SK-N-SH treated with all-trans-retinoic acid at 6 μM for 48 hours (cell line): Measurements from ENCODE around the gene S100A1.
A peak's percentile ranks its signal among the peaks of the same experiment; 100 is the strongest.

Experiments used
- ATAC-seq: fragments of 200-7000 bp; cut with Tn5 transposase; 3 replicates; pipeline ENCODE4 v1.9.1; 2020; ENCODE audit warnings: mild to moderate bottlenecking, moderate library complexity
- BACH2 ChIP-seq: fragments of 250-450 bp; sonication (Bioruptor Pico); IDR thresholded peaks from 2 replicates; pipeline ENCODE4 v1.9.0; 2021; ENCODE audit warnings: mild to moderate bottlenecking, borderline replicate concordance
- CSDC2 ChIP-seq: fragments of 250-450 bp; sonication (Bioruptor Pico); IDR thresholded peaks from 2 replicates; pipeline ENCODE4 v1.5.0; 2020; ENCODE audit warnings: mild to moderate bottlenecking, moderate library complexity
- ESRRG ChIP-seq: fragments of 250-450 bp; sonication (Bioruptor Pico); IDR thresholded peaks from 2 replicates; pipeline ENCODE4 v1.6.1; 2021; ENCODE audit warnings: mild to moderate bottlenecking
- GLIS3 ChIP-seq: fragments of 250-450 bp; sonication (Bioruptor Pico); IDR thresholded peaks from 2 replicates; pipeline ENCODE4 v1.5.0; 2020; ENCODE audit warnings: mild to moderate bottlenecking, moderate library complexity
- ISL1 ChIP-seq: fragments of 250-450 bp; sonication (Bioruptor Pico); IDR thresholded peaks from 2 replicates; pipeline ENCODE4 v2.1.2; 2022; ENCODE audit warnings: mild to moderate bottlenecking, moderate library complexity
- OSR1 ChIP-seq: fragments of 250-450 bp; sonication (Bioruptor Pico); IDR thresholded peaks from 2 replicates; pipeline ENCODE4 v1.8.0; 2022; ENCODE audit warnings: moderate library complexity, mild to moderate bottlenecking, inconsistent platforms
- PPARA ChIP-seq: fragments of 250-450 bp; sonication (Bioruptor Pico); IDR thresholded peaks from 2 replicates; pipeline ENCODE4 v1.5.0; 2020; ENCODE audit warnings: mild to moderate bottlenecking, borderline replicate concordance
- RARB ChIP-seq: fragments of 250-450 bp; sonication (Bioruptor Pico); IDR thresholded peaks from 2 replicates; pipeline ENCODE4 v1.8.0; 2021; ENCODE audit warnings: mild to moderate bottlenecking, moderate library complexity
- SNAI2 ChIP-seq: fragments of 250-450 bp; sonication (Bioruptor Pico); IDR thresholded peaks from 2 replicates; pipeline ENCODE4 v1.5.0; 2020; ENCODE audit warnings: mild to moderate bottlenecking, moderate library complexity
- TCF4 ChIP-seq: fragments of 250-450 bp; sonication (Bioruptor Pico); IDR thresholded peaks from 2 replicates; pipeline ENCODE4 v1.8.0; 2021; ENCODE audit warnings: mild to moderate bottlenecking, moderate library complexity, borderline replicate concordance
- TOX ChIP-seq: fragments of 250-450 bp; sonication (Bioruptor Pico); IDR thresholded peaks from 2 replicates; pipeline ENCODE4 v1.8.0; 2021; ENCODE audit warnings: mild to moderate bottlenecking, moderate library complexity, borderline replicate concordance
- ZC3H10 ChIP-seq: fragments of 250-450 bp; sonication (Bioruptor Pico); IDR thresholded peaks from 2 replicates; pipeline ENCODE4 v1.5.1; 2021; ENCODE audit warnings: mild to moderate bottlenecking, moderate library complexity
- ZFP30 ChIP-seq: fragments of 450-650 bp; formaldehyde crosslinking; IDR thresholded peaks from 2 replicates; pipeline ENCODE4 v1.5.0; 2022; ENCODE audit warnings: mild to moderate bottlenecking, moderate library complexity
- ZNF565 ChIP-seq: fragments of 450-650 bp; formaldehyde crosslinking; conservative IDR thresholded peaks from 2 replicates; pipeline ENCODE4 v1.5.0; 2020; ENCODE audit warnings: low read depth, mild to moderate bottlenecking, moderate library complexity
- ZNF70 ChIP-seq: fragments of 450-650 bp; formaldehyde crosslinking; IDR thresholded peaks from 2 replicates; pipeline ENCODE4 v1.5.0; 2020; ENCODE audit warnings: mild to moderate bottlenecking, moderate library complexity
- TF ChIP-seq, protein P1 (sequence below): fragments of 250-450 bp; sonication (Bioruptor Pico); IDR thresholded peaks from 2 replicates; pipeline ENCODE4 v1.8.0; 2021; ENCODE audit warnings: low read depth, mild to moderate bottlenecking, moderate library complexity, borderline replicate concordance
- TF ChIP-seq, protein P2 (sequence below): fragments of 250-450 bp; sonication (Bioruptor Pico); IDR thresholded peaks from 2 replicates; pipeline ENCODE4 v1.5.1; 2020; ENCODE audit warnings: low read depth, mild to moderate bottlenecking, moderate library complexity
- TF ChIP-seq, protein P3 (sequence below): fragments of 250-450 bp; sonication (Bioruptor Pico); IDR thresholded peaks from 2 replicates; pipeline ENCODE4 v1.5.0; 2020; ENCODE audit warnings: mild to moderate bottlenecking, moderate library complexity
- TF ChIP-seq, protein P4 (sequence below): fragments of 250-450 bp; sonication (Bioruptor Pico); IDR thresholded peaks from 2 replicates; pipeline ENCODE4 v1.8.0; 2020; ENCODE audit warnings: mild to moderate bottlenecking, moderate library complexity, borderline replicate concordance
- TF ChIP-seq, protein P5 (sequence below): fragments of 250-450 bp; sonication (Bioruptor Pico); IDR thresholded peaks from 2 replicates; pipeline ENCODE4 v1.5.1; 2021; ENCODE audit warnings: mild to moderate bottlenecking, moderate library complexity

The S100A1 gene

DNA sequence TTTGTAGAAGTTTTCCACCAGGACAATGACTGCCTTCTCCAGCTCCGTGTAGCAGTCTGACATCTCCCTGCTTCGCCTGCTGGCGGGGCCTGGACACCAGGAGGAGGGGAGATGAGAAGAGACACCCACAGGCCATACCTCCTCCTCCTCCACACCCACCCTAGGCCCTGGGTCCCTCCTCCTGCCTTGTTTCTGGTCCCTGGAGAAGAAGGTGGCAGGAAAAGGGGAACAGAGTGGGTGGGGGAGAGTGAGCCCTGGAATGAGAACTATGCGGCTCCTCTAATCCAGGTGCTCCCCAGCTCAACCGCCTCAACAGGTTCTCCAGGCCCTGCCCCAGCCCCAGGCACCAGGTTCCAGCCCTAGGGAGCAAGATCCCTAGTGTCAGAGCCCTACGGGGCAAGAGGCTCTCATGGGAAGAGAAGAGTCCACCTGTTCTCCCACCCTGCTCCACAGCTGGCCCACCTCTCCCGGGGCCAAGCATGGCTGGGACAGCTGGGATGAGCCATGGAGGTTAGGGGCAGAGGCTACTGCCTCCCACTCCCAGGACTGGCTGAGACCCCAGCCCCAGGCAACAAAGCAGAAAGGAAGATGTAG, 20.0 kb upstream of the S100A1 start:
- TF ChIP-seq ZNF70 (no peak), SNAI2 (no peak), ZFP30 (no peak), ZC3H10 (no peak), BACH2 (CRISPR knock-in tag) (no peak), TCF4 (CRISPR knock-in tag) (no peak), ISL1 (CRISPR knock-in tag) (no peak), OSR1 (CRISPR knock-in tag) (no peak), GLIS3 (CRISPR knock-in tag) (no peak), CSDC2 (CRISPR knock-in tag) (no peak), TOX (CRISPR knock-in tag) (no peak)
- TF ChIP-seq, protein P1, sequence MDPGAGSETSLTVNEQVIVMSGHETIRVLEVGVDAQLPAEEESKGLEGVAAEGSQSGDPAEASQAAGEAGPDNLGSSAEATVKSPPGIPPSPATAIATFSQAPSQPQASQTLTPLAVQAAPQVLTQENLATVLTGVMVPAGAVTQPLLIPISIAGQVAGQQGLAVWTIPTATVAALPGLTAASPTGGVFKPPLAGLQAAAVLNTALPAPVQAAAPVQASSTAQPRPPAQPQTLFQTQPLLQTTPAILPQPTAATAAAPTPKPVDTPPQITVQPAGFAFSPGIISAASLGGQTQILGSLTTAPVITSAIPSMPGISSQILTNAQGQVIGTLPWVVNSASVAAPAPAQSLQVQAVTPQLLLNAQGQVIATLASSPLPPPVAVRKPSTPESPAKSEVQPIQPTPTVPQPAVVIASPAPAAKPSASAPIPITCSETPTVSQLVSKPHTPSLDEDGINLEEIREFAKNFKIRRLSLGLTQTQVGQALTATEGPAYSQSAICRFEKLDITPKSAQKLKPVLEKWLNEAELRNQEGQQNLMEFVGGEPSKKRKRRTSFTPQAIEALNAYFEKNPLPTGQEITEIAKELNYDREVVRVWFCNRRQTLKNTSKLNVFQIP (CRISPR knock-in tag), result no peak
- TF ChIP-seq, protein P2, sequence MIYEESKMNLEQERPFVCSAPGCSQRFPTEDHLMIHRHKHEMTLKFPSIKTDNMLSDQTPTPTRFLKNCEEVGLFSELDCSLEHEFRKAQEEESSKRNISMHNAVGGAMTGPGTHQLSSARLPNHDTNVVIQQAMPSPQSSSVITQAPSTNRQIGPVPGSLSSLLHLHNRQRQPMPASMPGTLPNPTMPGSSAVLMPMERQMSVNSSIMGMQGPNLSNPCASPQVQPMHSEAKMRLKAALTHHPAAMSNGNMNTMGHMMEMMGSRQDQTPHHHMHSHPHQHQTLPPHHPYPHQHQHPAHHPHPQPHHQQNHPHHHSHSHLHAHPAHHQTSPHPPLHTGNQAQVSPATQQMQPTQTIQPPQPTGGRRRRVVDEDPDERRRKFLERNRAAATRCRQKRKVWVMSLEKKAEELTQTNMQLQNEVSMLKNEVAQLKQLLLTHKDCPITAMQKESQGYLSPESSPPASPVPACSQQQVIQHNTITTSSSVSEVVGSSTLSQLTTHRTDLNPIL (CRISPR knock-in tag), result no peak
- TF ChIP-seq, protein P3, sequence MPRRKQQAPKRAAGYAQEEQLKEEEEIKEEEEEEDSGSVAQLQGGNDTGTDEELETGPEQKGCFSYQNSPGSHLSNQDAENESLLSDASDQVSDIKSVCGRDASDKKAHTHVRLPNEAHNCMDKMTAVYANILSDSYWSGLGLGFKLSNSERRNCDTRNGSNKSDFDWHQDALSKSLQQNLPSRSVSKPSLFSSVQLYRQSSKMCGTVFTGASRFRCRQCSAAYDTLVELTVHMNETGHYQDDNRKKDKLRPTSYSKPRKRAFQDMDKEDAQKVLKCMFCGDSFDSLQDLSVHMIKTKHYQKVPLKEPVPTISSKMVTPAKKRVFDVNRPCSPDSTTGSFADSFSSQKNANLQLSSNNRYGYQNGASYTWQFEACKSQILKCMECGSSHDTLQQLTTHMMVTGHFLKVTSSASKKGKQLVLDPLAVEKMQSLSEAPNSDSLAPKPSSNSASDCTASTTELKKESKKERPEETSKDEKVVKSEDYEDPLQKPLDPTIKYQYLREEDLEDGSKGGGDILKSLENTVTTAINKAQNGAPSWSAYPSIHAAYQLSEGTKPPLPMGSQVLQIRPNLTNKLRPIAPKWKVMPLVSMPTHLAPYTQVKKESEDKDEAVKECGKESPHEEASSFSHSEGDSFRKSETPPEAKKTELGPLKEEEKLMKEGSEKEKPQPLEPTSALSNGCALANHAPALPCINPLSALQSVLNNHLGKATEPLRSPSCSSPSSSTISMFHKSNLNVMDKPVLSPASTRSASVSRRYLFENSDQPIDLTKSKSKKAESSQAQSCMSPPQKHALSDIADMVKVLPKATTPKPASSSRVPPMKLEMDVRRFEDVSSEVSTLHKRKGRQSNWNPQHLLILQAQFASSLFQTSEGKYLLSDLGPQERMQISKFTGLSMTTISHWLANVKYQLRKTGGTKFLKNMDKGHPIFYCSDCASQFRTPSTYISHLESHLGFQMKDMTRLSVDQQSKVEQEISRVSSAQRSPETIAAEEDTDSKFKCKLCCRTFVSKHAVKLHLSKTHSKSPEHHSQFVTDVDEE (CRISPR knock-in tag), result no peak
- ATAC-seq, result peak; percentile 26

DNA sequence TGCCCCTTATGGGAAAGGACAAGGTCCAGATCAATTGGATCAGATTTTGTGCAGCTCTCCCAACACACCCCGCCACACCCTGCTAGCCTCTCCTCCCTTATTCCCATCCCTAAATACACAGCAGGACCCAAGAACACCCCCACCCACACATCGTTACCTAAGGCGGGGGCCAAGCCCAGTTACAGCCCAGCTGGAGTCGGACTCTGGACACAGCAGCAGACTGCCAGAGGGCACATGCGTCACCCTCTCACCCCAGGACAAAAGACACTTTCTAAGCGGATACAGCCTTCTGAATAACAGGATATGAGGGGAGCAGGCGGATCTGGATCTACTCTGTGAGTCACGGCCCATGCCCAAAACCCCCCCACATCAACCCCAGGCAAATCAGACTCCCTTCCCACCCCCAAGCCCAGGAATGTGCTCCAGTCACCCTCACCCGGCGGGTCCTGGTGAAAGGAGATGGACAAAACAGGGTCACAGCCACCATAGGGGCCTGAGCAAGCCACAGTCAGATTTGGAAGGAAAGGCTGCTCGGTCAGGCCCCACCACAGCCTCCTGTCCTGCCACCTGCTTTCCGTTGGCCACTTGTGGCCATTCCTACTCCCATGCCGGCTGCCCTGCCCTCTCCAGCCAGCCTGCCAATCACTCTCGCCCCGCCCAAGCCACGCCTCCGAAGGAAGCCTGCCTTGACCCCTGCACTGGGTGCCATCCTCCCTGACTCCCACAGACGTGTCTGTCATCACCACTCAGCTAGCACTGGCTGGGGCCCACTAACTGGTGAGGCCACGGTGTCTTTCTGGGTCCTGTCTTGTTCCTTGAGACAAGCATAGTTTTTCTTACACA, 19.3 kb upstream of the S100A1 start:
- TF ChIP-seq ESRRG (CRISPR knock-in tag) (no peak), PPARA (no peak), RARB (CRISPR knock-in tag) (peak; percentile 54; the same call in 1 of the 2 replicates), ISL1 (CRISPR knock-in tag) (no peak), ZNF565 (CRISPR knock-in tag) (no peak)
- TF ChIP-seq, protein P2 (CRISPR knock-in tag), result no peak
- TF ChIP-seq, protein P4, sequence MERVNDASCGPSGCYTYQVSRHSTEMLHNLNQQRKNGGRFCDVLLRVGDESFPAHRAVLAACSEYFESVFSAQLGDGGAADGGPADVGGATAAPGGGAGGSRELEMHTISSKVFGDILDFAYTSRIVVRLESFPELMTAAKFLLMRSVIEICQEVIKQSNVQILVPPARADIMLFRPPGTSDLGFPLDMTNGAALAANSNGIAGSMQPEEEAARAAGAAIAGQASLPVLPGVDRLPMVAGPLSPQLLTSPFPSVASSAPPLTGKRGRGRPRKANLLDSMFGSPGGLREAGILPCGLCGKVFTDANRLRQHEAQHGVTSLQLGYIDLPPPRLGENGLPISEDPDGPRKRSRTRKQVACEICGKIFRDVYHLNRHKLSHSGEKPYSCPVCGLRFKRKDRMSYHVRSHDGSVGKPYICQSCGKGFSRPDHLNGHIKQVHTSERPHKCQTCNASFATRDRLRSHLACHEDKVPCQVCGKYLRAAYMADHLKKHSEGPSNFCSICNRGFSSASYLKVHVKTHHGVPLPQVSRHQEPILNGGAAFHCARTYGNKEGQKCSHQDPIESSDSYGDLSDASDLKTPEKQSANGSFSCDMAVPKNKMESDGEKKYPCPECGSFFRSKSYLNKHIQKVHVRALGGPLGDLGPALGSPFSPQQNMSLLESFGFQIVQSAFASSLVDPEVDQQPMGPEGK (CRISPR knock-in tag), result peak; percentile 80
- TF ChIP-seq, protein P5, sequence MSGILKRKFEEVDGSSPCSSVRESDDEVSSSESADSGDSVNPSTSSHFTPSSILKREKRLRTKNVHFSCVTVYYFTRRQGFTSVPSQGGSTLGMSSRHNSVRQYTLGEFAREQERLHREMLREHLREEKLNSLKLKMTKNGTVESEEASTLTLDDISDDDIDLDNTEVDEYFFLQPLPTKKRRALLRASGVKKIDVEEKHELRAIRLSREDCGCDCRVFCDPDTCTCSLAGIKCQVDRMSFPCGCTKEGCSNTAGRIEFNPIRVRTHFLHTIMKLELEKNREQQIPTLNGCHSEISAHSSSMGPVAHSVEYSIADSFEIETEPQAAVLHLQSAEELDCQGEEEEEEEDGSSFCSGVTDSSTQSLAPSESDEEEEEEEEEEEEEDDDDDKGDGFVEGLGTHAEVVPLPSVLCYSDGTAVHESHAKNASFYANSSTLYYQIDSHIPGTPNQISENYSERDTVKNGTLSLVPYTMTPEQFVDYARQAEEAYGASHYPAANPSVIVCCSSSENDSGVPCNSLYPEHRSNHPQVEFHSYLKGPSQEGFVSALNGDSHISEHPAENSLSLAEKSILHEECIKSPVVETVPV, result no peak
- peak; percentile 81 for ATAC-seq
